Thyroid gland (tissue), 4 donors: Measurements from ENCODE around the gene DLGAP5. TPM values are rescaled to one million over a fixed set of nuclear protein-coding genes. Genes with fewer than 3 reads are reported as not detected.

Experiments used
- DNase-seq, 2 donors: peaks; one replicate each; pipeline ENCODE4 v3.0.0-alpha.2; 2019
- H3K27ac ChIP-seq, 3 donors: fragments of 200-600 bp; sonication (generic); 1 replicate in 2 of 3; 2 replicates in 1 of 3; pipeline ENCODE4 v1.5.1; 2016 to 2019; ENCODE audit warnings: mild to moderate bottlenecking in 1 of 3, moderate library complexity in 1 of 3
- H3K27me3 ChIP-seq: fragments of 200-600 bp; sonication (generic); one replicate; pipeline ENCODE4 v1.5.1; 2019
- H3K36me3 ChIP-seq, 2 donors: fragments of 200-600 bp; sonication (generic); one replicate each; pipeline ENCODE4 v1.5.1; 2016 to 2019
- H3K4me1 ChIP-seq, 2 donors: fragments of 200-600 bp; sonication (generic); one replicate each; pipeline ENCODE4 v1.5.1; 2017 to 2019
- H3K4me3 ChIP-seq, 3 donors: fragments of 200-600 bp; sonication (generic); replicated peaks in 1 of 3; 1 replicate in 2 of 3; 2 replicates in 1 of 3; pipeline ENCODE4 v1.5.1; 2016; ENCODE audit warnings: mild to moderate bottlenecking in 1 of 3
- H3K9me3 ChIP-seq: fragments of 200-600 bp; sonication (generic); one replicate; pipeline ENCODE4 v1.5.1; 2017
- POLR2A ChIP-seq, 2 donors: fragments of 450-650 bp; IDR thresholded peaks; one replicate each; pipeline ENCODE4 v1.6.1; 2017; ENCODE audit warnings: antibody characterized with exemption in 2 of 2, mild to moderate bottlenecking in 2 of 2, moderate library complexity in 1 of 2
- WGBS, 2 donors: methylation state at CpG; one replicate each; pipeline ENCODE4 v1.1.5; 2017; 5-methylcytosine and 5-hydroxymethylcytosine counted together
- intact Hi-C: fragments of 100-400 bp; cut with DNase I; formaldehyde crosslinking; loops from one replicate; pipeline ENCODE4 v1.15.1; 2023
- total RNA-seq, 4 donors: library from RNA; depleted of rRNA; stranded (reverse); fragments of >200 nt; gene quantifications; one replicate each; pipeline ENCODE4 v1.2.3, GENCODE V29; 2016
- TF ChIP-seq, protein P1 (sequence below), 6 experiments: fragments of 200-600 bp in 3 of 6; fragments of 450-650 bp in 3 of 6; sonication (generic) in 3 of 6; IDR thresholded peaks; one replicate each; pipeline ENCODE4 v1.5.1; 2016 to 2019; ENCODE audit warnings: antibody characterized with exemption in 6 of 6, mild to moderate bottlenecking in 2 of 6, inconsistent platforms in 1 of 6, moderate library complexity in 1 of 6

Gene DLGAP5
- total RNA-seq, 4 donors from 2014 or later, result 0.22 to 0.42 (median 0.27) TPM; not detected in 1

DNA sequence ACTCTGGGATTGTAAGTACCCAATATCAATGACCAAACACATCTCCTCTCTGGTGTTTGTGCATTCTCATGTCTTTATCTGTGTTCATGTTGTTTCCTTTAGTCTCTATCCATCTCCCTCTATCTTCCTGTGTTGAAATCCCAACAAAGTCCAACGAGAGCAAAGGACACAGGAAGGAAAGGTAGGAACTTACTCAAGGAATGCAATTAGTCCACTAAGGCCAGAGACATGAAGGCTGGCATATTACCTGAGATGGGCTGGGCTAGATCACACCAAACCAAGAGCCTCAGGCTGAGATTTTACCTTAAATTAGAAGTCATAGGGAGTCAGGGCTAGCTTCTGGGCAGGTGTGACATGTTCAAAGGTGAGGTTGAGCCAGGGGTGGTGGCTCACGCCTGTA is 76.7 kb downstream of the DLGAP5 start:
- intact Hi-C loops, result no loop called here
- H3K27ac ChIP-seq, result no peak overlapping the region
- TF ChIP-seq POLR2A (IDR thresholded peaks at IDR 0.05), result no peak
- TF ChIP-seq, protein P1, sequence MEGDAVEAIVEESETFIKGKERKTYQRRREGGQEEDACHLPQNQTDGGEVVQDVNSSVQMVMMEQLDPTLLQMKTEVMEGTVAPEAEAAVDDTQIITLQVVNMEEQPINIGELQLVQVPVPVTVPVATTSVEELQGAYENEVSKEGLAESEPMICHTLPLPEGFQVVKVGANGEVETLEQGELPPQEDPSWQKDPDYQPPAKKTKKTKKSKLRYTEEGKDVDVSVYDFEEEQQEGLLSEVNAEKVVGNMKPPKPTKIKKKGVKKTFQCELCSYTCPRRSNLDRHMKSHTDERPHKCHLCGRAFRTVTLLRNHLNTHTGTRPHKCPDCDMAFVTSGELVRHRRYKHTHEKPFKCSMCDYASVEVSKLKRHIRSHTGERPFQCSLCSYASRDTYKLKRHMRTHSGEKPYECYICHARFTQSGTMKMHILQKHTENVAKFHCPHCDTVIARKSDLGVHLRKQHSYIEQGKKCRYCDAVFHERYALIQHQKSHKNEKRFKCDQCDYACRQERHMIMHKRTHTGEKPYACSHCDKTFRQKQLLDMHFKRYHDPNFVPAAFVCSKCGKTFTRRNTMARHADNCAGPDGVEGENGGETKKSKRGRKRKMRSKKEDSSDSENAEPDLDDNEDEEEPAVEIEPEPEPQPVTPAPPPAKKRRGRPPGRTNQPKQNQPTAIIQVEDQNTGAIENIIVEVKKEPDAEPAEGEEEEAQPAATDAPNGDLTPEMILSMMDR (IDR thresholded peaks at IDR 0.05), result no peak
- H3K9me3 ChIP-seq, result no peaks in the 10 kb centered on the region
- DNase-seq, result no peak
- 84% methylated on average over 2 of the region's 2 CpGs for WGBS, 2 donors
- H3K27me3 ChIP-seq, result no peaks in the 10 kb centered on the region
- no peak overlapping the region for H3K4me3 ChIP-seq
- H3K36me3 ChIP-seq, result no peaks in the 10 kb centered on the region
- H3K4me1 ChIP-seq, result peaks cover 0 to 26% of the 10 kb centered on the region in 2 donors

DNA sequence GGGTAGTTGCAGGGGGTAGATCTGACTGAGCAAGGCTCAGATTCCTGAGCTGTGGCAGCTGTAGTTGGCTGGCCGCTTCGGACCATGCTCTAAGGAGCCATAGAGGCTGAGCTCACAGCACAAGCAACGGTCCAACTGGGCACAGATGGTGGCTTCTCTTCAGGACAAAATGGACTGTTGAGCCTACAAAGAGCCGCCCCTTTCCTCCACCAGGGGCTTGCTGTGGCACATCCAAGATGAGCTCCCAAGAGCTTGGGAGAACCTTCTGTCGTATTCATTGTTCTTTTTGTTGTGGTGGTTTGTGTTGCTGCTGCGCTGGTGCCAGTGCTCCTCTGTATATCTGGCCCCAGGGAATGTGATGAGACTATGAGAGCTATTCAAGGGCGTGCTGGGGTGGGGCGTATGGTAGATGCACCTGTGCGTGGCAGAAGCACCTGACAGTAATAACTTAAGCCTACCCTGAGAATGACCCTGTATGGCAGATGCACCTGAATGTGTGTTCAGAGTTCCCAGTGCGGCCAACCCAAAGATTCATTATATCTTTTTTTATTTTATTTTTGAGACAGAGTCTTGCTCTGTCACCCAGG is 80.2 kb downstream of the DLGAP5 start:
- Histone ChIP-seq H3K9me3 (no peaks in the 10 kb centered on the region), H3K27ac (no peak overlapping the region), H3K4me3 (no peak overlapping the region), H3K36me3 (no peaks in the 10 kb centered on the region), H3K27me3 (no peaks in the 10 kb centered on the region), H3K4me1 (peaks cover 6 to 19% of the 10 kb centered on the region in 2 donors)
- 94 to 95% methylated on average over 10 of the region's 10 CpGs for WGBS, 2 donors
- intact Hi-C loops, result no loop called here
- TF ChIP-seq, protein P1 (IDR thresholded peaks at IDR 0.05), result no peak
- TF ChIP-seq POLR2A (IDR thresholded peaks at IDR 0.05), result no peak
- DNase-seq, result no peak

DNA sequence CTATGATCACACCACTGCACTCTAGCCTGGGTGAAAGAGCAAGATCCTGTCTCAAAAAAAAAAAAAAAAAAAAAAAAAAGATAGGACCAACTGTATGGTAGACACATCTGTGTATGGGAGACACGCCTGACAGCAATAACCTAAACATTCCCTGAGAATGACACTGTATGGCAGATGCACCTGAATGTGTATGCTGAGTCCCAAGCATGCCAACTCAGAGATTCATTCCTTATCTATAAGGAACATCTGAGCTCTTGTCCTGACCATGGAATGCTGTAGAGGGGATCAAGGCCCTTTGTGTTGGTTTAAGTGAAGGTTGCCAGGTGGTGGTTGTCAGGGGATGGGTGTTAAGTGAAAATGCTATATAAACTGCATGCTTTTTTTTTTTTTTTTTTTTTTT is 81.5 kb downstream of the DLGAP5 start:
- H3K9me3 ChIP-seq, result no peaks in the 10 kb centered on the region
- no peaks in the 10 kb centered on the region for H3K27me3 ChIP-seq
- no peak for TF ChIP-seq POLR2A (IDR thresholded peaks at IDR 0.05)
- TF ChIP-seq, protein P1 (IDR thresholded peaks at IDR 0.05), result no peak
- DNase-seq, result no peak
- no peak overlapping the region for H3K27ac ChIP-seq
- H3K4me1 ChIP-seq, result peaks cover 6 to 29% of the 10 kb centered on the region in 2 donors
- H3K36me3 ChIP-seq, result no peaks in the 10 kb centered on the region
- intact Hi-C loops, result no loop called here
- no peak overlapping the region for H3K4me3 ChIP-seq
- 92 to 100% methylated on average over 1 of the region's 1 CpG for WGBS, 2 donors

DNA sequence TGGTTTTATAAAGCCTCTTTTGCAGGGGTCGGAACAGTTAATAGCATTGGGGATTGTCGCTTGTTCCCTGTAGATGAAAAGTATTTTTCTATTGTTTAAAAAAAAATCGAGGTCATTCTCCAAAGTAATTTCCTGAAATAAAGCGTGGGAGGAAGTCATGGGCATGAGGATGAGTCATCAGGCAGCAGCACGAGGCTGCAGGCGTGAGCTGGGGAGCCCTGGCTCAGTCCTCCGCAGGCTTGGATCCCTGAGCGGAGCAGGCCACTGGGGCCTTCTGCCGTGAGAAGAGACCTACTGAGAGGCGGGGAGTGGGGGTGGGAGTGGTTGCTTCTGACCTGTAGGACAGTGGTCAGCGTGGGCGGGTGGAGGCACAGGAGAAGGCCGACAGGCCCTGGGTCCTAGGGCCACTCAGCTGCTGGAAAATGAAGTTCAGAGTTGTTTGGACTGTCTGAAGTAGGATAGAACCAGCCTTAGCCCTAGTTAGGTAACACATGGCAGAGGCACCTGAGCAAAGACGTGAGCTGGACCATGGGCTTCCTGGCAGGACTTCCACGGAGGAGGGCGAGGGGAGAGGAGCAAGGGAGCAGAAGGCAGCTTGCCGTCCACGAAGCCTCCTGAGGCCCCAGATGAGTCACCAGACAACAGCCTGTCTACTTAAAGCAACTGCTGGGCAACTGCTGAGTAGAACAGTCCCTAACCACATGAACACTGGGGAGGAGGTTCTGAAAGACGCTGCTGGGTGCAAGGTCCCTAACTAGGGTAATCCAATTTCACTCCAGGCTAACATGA is 83.4 kb downstream of the DLGAP5 start:
- intact Hi-C loops, result no loop called here
- TF ChIP-seq, protein P1 (IDR thresholded peaks at IDR 0.05), result no peak
- no peak for TF ChIP-seq POLR2A (IDR thresholded peaks at IDR 0.05)
- H3K9me3 ChIP-seq, result no peaks in the 10 kb centered on the region
- no peaks in the 10 kb centered on the region for H3K36me3 ChIP-seq
- DNase-seq, result peak; percentile 55 to 61
- WGBS, 2 donors, result 54 to 58% methylated on average over 17 to 19 of the region's 19 CpGs
- H3K27me3 ChIP-seq, result no peaks in the 10 kb centered on the region
- no peak overlapping the region for H3K4me3 ChIP-seq
- H3K4me1 ChIP-seq, result peaks cover 24 to 47% of the 10 kb centered on the region in 2 donors
- peak overlapping the region; percentile 86 to 89 (median 89) for H3K27ac ChIP-seq

DNA sequence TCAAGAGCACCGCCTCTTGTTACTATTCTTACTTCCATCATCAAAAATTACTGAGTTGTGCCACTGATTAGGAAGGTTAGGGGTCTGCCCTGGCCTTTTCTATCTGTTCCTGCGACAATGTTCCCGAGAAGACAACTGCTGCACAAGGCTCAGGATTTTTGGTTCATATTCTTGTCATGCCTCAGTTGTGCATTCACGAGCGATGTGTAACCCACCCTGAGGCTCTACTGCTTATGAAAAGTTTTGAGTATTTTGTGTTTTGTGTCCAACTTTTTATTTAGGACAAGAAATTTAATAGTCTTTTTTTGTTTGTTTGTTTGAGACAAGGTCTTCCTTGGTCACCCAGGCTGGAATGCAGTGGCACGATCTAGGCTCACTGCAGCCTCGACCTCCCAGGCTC is 85.4 kb downstream of the DLGAP5 start:
- no peak for TF ChIP-seq POLR2A (IDR thresholded peaks at IDR 0.05)
- TF ChIP-seq, protein P1 (IDR thresholded peaks at IDR 0.05), result no peak
- 83 to 89% methylated on average over 7 of the region's 7 CpGs for WGBS, 2 donors
- intact Hi-C loops, result no loop called here
- H3K9me3 ChIP-seq, result no peaks in the 10 kb centered on the region
- DNase-seq, result no peak
- H3K36me3 ChIP-seq, result no peaks in the 10 kb centered on the region
- H3K4me1 ChIP-seq, result peaks cover 35 to 67% of the 10 kb centered on the region in 2 donors
- no peaks in the 10 kb centered on the region for H3K27me3 ChIP-seq
- no peak overlapping the region for H3K4me3 ChIP-seq
- H3K27ac ChIP-seq, result peak overlapping the region in 2 of 3 donors; percentile 5 to 97
